GM12892 (cell line): ENCODE results near the gene TMBIM4.

Experiments used
- POLR2A ChIP-seq: IDR thresholded peaks from 2 replicates; pipeline ENCODE4 v1.6.1; 2011; ENCODE audit warnings: low read depth, low read length, control low read depth
- POLR2AphosphoS5 ChIP-seq: IDR thresholded peaks from 2 replicates; pipeline ENCODE4 v1.6.1; 2011; ENCODE audit warnings: low read depth, low read length, control low read depth
- TAF1 ChIP-seq: IDR thresholded peaks from 2 replicates; pipeline ENCODE4 v1.6.1; 2011; ENCODE audit warnings: low read depth, mild to moderate bottlenecking, control low read depth, low read length, borderline replicate concordance

DNA sequence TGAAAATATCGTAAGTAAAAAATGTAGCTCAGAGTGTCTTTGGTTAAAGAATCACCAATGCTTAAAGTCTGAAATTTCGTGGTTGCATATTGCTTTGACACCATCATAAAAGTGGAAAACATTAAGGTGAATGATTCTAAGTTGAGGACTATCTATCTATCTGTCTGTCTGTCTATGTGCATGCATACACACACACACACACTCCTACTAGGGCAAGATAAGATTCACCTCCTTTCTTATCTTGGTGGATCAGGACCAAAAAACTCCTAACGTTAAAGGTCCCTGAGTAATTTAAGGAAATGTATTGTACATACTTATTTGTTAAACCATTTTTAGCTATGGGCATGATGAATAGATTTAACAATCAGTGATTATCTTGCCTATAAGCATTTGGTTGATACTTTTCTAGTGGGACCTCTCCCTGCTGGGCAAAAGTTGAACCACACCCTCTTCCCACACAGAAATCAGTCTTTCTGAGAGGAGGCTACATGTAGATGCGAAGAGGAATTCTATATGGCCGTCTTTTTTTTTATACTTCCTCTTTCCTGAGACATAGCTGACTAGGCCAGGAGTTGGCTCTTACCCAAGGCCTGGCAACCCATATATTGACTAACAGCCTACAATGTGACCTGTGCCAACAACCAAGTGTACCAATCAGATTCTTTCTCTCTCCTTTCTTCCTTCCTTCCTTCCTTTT, 19.9 kb downstream of the TMBIM4 start:
- no peak for TF ChIP-seq TAF1
- no peak for TF ChIP-seq POLR2AphosphoS5
- TF ChIP-seq POLR2A = no peak
